ENCODE data around the gene VAV2.

DNA sequence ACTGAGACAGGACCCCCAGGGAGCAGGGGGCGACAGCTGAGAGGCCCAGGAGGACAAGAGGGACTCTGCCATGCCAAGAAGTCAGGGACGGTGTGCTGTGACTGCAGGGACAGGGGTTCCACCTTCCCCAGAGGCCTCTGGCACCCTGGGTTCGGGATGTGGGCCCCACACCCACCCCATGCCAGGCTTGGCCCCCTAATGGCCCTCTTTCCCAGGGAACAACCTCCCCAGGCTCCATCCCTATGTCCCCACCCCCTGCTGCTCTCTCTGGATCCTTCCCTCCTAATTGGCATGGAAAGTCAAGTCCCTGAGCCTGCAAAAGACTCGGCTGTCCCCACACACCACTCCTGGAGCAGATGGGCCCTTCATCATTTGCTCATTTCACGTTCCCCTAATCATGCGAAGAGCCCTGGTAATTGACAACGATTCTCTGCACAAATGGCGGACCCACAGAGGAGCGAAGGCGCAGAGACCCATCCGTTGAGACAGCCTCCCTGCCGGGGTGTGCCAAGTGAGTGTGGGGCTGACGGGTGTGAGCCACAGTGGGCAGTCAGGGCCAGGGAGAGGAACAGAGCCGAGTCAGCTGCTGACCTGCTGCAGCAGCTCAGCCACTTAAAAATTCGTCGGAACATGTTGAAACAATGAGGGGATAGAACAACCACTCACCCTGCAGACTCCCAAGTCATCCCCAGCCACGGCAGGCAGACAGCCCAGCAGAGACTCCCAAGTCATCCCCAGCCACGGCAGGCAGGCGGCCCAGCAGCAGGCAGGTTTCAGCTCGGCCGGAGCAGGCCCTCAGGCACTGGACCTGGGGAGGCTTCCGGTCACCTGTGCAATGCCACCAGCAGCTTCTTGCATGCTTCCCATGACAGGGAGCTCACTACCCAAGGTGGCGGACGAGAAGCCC, 109.0 kb downstream of the VAV2 start:
- TF ChIP-seq, protein P1, sequence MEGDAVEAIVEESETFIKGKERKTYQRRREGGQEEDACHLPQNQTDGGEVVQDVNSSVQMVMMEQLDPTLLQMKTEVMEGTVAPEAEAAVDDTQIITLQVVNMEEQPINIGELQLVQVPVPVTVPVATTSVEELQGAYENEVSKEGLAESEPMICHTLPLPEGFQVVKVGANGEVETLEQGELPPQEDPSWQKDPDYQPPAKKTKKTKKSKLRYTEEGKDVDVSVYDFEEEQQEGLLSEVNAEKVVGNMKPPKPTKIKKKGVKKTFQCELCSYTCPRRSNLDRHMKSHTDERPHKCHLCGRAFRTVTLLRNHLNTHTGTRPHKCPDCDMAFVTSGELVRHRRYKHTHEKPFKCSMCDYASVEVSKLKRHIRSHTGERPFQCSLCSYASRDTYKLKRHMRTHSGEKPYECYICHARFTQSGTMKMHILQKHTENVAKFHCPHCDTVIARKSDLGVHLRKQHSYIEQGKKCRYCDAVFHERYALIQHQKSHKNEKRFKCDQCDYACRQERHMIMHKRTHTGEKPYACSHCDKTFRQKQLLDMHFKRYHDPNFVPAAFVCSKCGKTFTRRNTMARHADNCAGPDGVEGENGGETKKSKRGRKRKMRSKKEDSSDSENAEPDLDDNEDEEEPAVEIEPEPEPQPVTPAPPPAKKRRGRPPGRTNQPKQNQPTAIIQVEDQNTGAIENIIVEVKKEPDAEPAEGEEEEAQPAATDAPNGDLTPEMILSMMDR (conservative IDR thresholded peaks at IDR 0.05; ENCODE audit: low read depth, low read length), result no peak
- TF ChIP-seq EZH2phosphoT487 (IDR thresholded peaks at IDR 0.05; ENCODE audit: borderline replicate concordance, low read length) (no peak), EZH2 (IDR thresholded peaks at IDR 0.05; ENCODE audit: low read length, unreplicated experiment) (no peak)
